Parathyroid adenoma (tissue), 2 donors: ENCODE measurements around the gene TDRD10.

ENCODE experiments used
- H2AFZ ChIP-seq: fragments of 300-600 bp; sonication (generic); one replicate; pipeline ENCODE4 v1.7.0; 2017; ENCODE audit warnings: antibody characterized with exemption, mild to moderate bottlenecking
- H3K27ac ChIP-seq: fragments of 300-600 bp; sonication (generic); one replicate; pipeline ENCODE4 v1.7.0; 2017
- H3K27me3 ChIP-seq: fragments of 300-600 bp; sonication (generic); one replicate; pipeline ENCODE4 v1.7.0; 2017; ENCODE audit warnings: low read length; ENCODE audit not compliant: control insufficient read depth, insufficient read depth
- H3K36me3 ChIP-seq: fragments of 300-600 bp; sonication (generic); one replicate; pipeline ENCODE4 v1.7.0; 2017; ENCODE audit warnings: low read length; ENCODE audit not compliant: control insufficient read depth, insufficient read depth
- H3K4me1 ChIP-seq: fragments of 300-600 bp; sonication (generic); one replicate; pipeline ENCODE4 v1.7.0; 2017; ENCODE audit warnings: control low read depth
- H3K4me2 ChIP-seq: fragments of 300-600 bp; sonication (generic); one replicate; pipeline ENCODE4 v1.7.0; 2017; ENCODE audit warnings: low read length
- H3K4me3 ChIP-seq: fragments of 300-600 bp; sonication (generic); one replicate; pipeline ENCODE4 v1.7.0; 2017; ENCODE audit warnings: low read depth, low read length
- H3K79me2 ChIP-seq: fragments of 300-600 bp; sonication (generic); one replicate; pipeline ENCODE4 v1.7.0; 2017; ENCODE audit warnings: control low read depth
- H3K9ac ChIP-seq: fragments of 300-600 bp; sonication (generic); one replicate; pipeline ENCODE4 v1.7.0; 2017; ENCODE audit warnings: mild to moderate bottlenecking
- H3K9me3 ChIP-seq: fragments of 300-600 bp; sonication (generic); one replicate; pipeline ENCODE4 v1.7.0; 2017; ENCODE audit warnings: low read length; ENCODE audit not compliant: control insufficient read depth
- TF ChIP-seq, protein P1 (sequence below): fragments of 300-600 bp; sonication (generic); IDR thresholded peaks from one replicate; pipeline ENCODE4 v1.7.0; 2017; ENCODE audit warnings: antibody characterized with exemption, mild to moderate bottlenecking
- donor health status: primary hyperparathyroidism.

The TDRD10 gene

DNA sequence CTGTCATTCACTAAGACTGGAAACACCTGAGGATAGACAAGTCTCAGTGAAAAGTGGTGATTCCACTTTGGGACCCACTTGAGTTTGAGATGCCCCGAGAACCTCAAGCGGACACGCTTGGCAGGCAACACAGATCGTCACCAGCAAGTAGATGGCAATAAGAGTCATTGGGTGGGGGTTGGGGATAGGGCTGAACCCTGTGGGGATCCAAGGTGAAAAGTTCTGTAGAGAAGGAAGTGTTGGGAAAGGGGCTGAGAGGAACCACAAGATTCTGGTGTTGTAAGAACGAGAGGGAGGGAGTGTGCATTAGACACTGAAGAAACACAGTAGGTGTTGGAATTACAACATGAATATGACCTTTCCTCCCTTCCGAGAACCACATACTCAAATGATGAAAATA is 45.4 kb upstream of the TDRD10 start:
- Histone ChIP-seq H3K9ac (no peak overlapping the region), H3K4me2 (no peak overlapping the region), H3K4me3 (no peak overlapping the region), H3K27ac (no peak overlapping the region), H2AFZ (no peak overlapping the region), H3K36me3 (no peaks in the 10 kb centered on the region), H3K79me2 (no peaks in the 10 kb centered on the region), H3K27me3 (no peaks in the 10 kb centered on the region), H3K9me3 (no peaks in the 10 kb centered on the region), H3K4me1 (no peaks in the 10 kb centered on the region)
- TF ChIP-seq, protein P1, sequence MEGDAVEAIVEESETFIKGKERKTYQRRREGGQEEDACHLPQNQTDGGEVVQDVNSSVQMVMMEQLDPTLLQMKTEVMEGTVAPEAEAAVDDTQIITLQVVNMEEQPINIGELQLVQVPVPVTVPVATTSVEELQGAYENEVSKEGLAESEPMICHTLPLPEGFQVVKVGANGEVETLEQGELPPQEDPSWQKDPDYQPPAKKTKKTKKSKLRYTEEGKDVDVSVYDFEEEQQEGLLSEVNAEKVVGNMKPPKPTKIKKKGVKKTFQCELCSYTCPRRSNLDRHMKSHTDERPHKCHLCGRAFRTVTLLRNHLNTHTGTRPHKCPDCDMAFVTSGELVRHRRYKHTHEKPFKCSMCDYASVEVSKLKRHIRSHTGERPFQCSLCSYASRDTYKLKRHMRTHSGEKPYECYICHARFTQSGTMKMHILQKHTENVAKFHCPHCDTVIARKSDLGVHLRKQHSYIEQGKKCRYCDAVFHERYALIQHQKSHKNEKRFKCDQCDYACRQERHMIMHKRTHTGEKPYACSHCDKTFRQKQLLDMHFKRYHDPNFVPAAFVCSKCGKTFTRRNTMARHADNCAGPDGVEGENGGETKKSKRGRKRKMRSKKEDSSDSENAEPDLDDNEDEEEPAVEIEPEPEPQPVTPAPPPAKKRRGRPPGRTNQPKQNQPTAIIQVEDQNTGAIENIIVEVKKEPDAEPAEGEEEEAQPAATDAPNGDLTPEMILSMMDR: no peak

DNA sequence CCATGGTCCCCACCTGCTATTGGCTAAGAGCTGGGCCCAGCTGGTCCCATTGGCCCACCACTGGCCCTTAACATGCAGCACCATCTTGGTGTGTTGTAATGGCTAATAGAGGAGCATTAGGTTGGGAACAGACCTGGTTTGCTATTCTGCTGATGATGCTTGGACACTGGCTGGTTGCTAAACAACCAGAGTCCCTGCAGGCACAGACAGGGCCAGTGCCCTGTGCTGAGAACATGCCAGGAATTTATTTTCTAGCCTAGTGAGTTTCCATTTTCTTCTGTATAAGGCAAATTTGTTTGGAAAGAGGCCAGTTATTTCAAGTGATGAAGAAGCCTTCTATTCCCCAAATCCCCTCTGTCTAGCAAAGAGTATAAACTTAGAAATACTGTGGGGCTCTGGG is 42.9 kb upstream of the TDRD10 start:
- H3K36me3 ChIP-seq: no peaks in the 10 kb centered on the region
- H3K79me2 ChIP-seq: no peaks in the 10 kb centered on the region
- H2AFZ ChIP-seq: no peak overlapping the region
- H3K27me3 ChIP-seq: no peaks in the 10 kb centered on the region
- no peak overlapping the region for H3K9ac ChIP-seq
- H3K4me2 ChIP-seq: no peak overlapping the region
- no peaks in the 10 kb centered on the region for H3K4me1 ChIP-seq
- TF ChIP-seq, protein P1: no peak
- no peak overlapping the region for H3K27ac ChIP-seq
- H3K9me3 ChIP-seq: no peaks in the 10 kb centered on the region
- H3K4me3 ChIP-seq: no peak overlapping the region

DNA sequence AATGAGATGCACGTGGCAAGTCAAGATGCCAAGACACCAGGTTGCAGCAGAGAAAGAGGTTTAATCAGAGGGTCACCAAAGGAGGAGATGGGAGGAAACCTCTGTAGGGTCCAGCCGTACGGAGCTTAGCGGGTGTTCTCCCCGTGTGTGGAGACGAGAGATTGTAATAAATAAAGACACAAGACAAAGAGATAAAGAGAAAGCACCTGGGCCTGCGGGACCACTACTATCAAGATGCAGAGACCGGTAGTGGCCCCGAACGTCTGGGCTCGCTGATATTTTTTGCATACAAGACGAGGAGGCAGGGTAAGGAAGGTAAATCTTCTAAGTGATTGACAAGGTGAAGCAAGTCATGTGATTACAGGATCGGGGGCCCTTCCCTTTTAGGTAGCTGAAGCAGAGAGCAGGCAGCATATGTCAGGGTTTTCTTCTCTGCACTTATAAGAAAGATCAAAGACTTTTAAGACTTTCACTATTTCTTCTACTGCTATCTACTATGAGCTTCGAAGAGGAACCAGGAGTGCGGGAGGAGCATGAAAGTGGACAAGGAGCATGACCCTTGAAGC is 41.2 kb upstream of the TDRD10 start:
- H3K4me3 ChIP-seq: no peak overlapping the region
- H3K9ac ChIP-seq: no peak overlapping the region
- TF ChIP-seq, protein P1: no peak
- no peak overlapping the region for H3K4me2 ChIP-seq
- H3K4me1 ChIP-seq: no peaks in the 10 kb centered on the region
- H3K27ac ChIP-seq: no peak overlapping the region
- H3K36me3 ChIP-seq: no peaks in the 10 kb centered on the region
- H2AFZ ChIP-seq: no peak overlapping the region
- H3K27me3 ChIP-seq: no peaks in the 10 kb centered on the region
- H3K9me3 ChIP-seq: no peaks in the 10 kb centered on the region
- no peaks in the 10 kb centered on the region for H3K79me2 ChIP-seq

DNA sequence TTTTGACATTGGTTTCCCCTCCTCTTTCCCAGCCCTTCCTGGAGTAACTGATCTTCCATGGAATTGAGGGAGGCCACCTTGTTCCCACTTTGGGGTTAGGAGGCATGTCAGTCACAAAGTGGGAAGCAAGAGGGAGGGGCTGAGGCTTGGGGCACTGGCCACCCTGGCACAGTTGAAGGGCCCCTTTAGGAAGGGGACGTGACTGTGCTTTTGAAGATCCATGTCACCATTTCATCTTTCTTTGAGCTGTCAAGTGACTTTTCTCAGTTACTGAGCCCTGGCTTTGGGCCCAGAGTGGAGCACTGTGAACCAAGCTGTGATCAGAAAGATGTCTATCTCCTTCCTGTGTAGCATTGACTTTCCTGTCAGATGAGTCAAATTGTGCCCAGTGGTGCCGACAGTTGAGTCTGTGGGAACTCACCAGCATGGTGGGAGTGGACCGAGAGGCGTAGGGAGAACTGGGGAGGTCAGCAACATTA is 38.5 kb upstream of the TDRD10 start:
- no peaks in the 10 kb centered on the region for H3K9me3 ChIP-seq
- no peak overlapping the region for H3K9ac ChIP-seq
- H3K27ac ChIP-seq: peak overlapping the region; percentile 39
- no peaks in the 10 kb centered on the region for H3K36me3 ChIP-seq
- no peak overlapping the region for H3K4me3 ChIP-seq
- TF ChIP-seq, protein P1: no peak
- H3K4me2 ChIP-seq: no peak overlapping the region
- no peaks in the 10 kb centered on the region for H3K4me1 ChIP-seq
- no peaks in the 10 kb centered on the region for H3K27me3 ChIP-seq
- peak overlapping the region; percentile 58 for H2AFZ ChIP-seq
- no peaks in the 10 kb centered on the region for H3K79me2 ChIP-seq

DNA sequence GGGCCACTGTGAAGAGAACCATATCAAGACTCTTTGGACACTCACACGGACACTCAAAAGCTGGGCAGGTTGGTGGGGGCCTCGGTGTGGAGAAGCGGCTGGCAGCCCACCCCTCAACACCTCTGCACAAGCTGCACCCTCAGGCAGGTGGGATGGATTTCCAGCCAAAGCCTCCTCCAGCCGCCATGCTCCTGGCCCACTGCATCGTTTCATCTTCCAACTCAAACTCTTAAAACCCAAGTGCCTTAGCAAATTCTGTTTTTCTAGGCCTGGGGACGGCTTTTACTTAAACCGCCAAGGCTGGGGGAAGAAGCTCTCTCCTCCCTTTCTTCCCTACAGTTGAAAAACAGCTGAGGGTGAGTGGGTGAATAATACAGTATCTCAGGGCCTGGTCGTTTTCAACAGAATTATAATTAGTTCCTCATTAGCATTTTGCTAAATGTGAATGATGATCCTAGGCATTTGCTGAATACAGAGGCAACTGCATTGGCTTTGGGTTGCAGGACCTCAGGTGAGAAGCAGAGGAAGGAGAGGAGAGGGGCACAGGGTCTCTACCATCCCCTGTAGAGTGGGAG is 36.3 kb upstream of the TDRD10 start:
- peak overlapping the region; percentile 51 for H3K27ac ChIP-seq
- H2AFZ ChIP-seq: peak overlapping the region; percentile 16
- TF ChIP-seq, protein P1: no peak
- no peak overlapping the region for H3K4me2 ChIP-seq
- H3K4me3 ChIP-seq: no peak overlapping the region
- no peaks in the 10 kb centered on the region for H3K79me2 ChIP-seq
- H3K27me3 ChIP-seq: no peaks in the 10 kb centered on the region
- H3K4me1 ChIP-seq: no peaks in the 10 kb centered on the region
- no peak overlapping the region for H3K9ac ChIP-seq
- H3K9me3 ChIP-seq: no peaks in the 10 kb centered on the region
- H3K36me3 ChIP-seq: no peaks in the 10 kb centered on the region
